ENCODE results near the gene BPIFB6. TPM values are rescaled to one million over a fixed set of nuclear protein-coding genes. Genes with fewer than 3 reads are reported as not detected.

Gene BPIFB6
- polyA plus RNA-seq, 1 of the 3 experiments (the other 2 are of a cell fraction) = not detected

DNA sequence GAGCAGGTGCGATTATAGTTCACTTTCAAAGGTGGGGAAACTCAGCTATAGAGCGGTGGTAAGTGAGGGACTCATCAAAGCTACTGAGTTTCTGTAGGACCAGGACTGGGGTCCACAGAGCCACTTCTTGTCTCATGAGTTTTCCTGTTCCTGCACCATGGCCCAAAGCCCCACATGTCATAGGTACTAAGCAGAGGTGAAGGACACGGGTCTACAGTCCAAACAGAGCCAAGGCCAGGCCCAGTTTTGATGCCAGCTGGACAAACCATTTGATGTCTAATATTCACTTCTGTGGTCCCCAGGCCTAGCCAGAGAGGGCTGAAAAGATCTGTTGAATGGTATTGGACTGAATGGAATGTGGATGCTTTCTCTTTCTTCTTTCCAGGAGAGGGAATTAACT, 11.0 kb downstream of the BPIFB6 start (continued):
- TF ChIP-seq TAF1 (IDR thresholded peaks at IDR 0.05; ENCODE audit: borderline replicate concordance, low read depth, low read length) (no peak), FOSL2 (IDR thresholded peaks at IDR 0.05; ENCODE audit: borderline replicate concordance, low read depth) (no peak), RXRA (IDR thresholded peaks at IDR 0.05; ENCODE audit: borderline replicate concordance, low read depth) (no peak), ELF1 (IDR thresholded peaks at IDR 0.05) (no peak)
- TF ChIP-seq, protein P1, sequence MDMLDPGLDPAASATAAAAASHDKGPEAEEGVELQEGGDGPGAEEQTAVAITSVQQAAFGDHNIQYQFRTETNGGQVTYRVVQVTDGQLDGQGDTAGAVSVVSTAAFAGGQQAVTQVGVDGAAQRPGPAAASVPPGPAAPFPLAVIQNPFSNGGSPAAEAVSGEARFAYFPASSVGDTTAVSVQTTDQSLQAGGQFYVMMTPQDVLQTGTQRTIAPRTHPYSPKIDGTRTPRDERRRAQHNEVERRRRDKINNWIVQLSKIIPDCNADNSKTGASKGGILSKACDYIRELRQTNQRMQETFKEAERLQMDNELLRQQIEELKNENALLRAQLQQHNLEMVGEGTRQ (IDR thresholded peaks at IDR 0.05; ENCODE audit: borderline replicate concordance, low read depth, low read length) = no peak

DNA sequence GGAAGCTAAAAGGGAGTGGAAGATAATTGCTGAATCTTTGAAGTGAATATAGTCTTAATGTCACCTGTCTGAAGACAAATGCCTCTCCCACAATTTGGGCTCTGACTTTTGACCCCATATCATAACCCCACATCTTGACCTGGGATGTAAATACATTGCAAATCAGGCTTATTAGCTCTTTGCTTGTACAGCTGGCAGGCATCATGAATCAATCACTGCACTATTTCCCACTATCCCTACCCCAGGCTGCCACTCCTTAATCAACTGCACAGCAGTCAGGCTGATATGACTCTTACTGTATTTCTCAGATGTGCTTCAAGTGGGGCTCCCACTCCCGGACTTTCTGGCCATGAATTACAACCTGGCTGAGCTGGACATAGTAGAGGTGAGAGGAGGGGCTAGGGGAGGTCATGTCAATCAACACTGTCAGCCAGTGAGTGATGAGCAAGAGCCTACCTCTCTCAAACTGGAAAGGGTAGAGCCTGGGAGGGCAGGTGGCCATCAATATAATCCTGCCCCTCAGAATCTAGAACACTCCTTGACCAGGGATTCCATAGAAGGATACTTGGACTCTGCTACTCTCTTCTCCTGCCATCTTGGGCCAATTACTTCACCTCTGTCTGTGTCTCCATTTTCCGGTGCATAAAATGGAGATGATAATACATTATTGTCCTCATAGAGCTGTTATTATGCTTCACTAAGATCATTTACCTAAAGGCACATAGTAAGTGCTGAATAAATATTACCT, 11.7 kb downstream of the BPIFB6 start:
- no peaks in the 10 kb centered on the region for H3K36me3 ChIP-seq (replicated peaks in 1 of 2; ENCODE audit: control insufficient read depth in 1 of 2, insufficient read depth in 2 of 2, low read length in 1 of 2)
- no peak for TF ChIP-seq NFIC (IDR thresholded peaks at IDR 0.05; ENCODE audit: borderline replicate concordance)
- TF ChIP-seq, protein P2, sequence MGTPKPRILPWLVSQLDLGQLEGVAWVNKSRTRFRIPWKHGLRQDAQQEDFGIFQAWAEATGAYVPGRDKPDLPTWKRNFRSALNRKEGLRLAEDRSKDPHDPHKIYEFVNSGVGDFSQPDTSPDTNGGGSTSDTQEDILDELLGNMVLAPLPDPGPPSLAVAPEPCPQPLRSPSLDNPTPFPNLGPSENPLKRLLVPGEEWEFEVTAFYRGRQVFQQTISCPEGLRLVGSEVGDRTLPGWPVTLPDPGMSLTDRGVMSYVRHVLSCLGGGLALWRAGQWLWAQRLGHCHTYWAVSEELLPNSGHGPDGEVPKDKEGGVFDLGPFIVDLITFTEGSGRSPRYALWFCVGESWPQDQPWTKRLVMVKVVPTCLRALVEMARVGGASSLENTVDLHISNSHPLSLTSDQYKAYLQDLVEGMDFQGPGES (IDR thresholded peaks at IDR 0.05; ENCODE audit: low read depth, low read length) = no peak
- CTCF ChIA-PET = no interaction called here
- DNase-seq = no peak
- H4K20me1 ChIP-seq (ENCODE audit: insufficient read depth) = no peaks in the 10 kb centered on the region
- POLR2A ChIA-PET = no interaction called here
- H3K27ac ChIP-seq (ENCODE audit: low read depth in 2 of 2, low read length in 1 of 2) = no peak overlapping the region
- no peaks in the 10 kb centered on the region for H3K9me3 ChIP-seq
- no peak overlapping the region for H2AFZ ChIP-seq (ENCODE audit: low read depth)
- H3K4me3 ChIP-seq (ENCODE audit: low read depth in 2 of 2, low read length in 1 of 2) = no peak overlapping the region
- H3K9me2 ChIP-seq = no peaks in the 10 kb centered on the region
- WGBS (ENCODE audit: low lambda C conversion rate) = 13% methylated on average over 2 of the region's 2 CpGs
- H3K27me3 ChIP-seq (ENCODE audit: insufficient read depth) = no peaks in the 10 kb centered on the region
- no peaks in the 10 kb centered on the region for H3K79me2 ChIP-seq (ENCODE audit: insufficient read depth)
- H3K9ac ChIP-seq = no peak overlapping the region
- no peaks in the 10 kb centered on the region for H3F3A ChIP-seq (replicated peaks; ENCODE audit: insufficient read depth)
- H3K4me1 ChIP-seq (ENCODE audit: control insufficient read depth in 1 of 2, insufficient read depth in 2 of 2, low read depth in 1 of 2, low read length in 1 of 2) = no peaks in the 10 kb centered on the region
- no peak overlapping the region for H3K4me2 ChIP-seq

DNA sequence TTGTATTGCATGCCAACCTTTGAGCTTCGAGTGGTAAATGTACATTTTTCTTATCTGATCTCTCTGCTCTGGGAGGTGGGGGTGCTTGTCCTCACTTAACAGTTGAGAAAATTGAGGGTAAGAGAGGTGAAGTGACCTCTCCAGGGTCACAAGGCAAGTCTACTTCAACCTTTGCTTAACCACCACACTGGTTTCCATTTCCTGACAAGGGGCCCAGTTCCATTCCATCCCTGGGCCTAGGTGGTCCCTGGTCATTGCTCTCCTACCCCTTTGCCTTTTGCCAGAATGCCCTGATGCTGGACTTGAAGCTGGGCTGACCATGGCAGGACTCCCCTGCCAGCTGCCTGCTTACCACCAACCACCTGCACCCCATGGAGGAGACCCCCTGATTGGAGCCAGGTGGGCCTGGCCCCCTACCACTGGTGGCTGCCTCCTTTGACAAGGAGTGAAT, 12.3 kb downstream of the BPIFB6 start:
- ChIA-PET POLR2A (no interaction called here), CTCF (no interaction called here)
- Histone ChIP-seq H2AFZ (ENCODE audit: low read depth) (no peak overlapping the region), H3K36me3 (replicated peaks in 1 of 2; ENCODE audit: control insufficient read depth in 1 of 2, insufficient read depth in 2 of 2, low read length in 1 of 2) (no peaks in the 10 kb centered on the region), H3K9me3 (no peaks in the 10 kb centered on the region), H3K79me2 (ENCODE audit: insufficient read depth) (no peaks in the 10 kb centered on the region), H3K9ac (no peak overlapping the region), H3K4me1 (ENCODE audit: control insufficient read depth in 1 of 2, insufficient read depth in 2 of 2, low read depth in 1 of 2, low read length in 1 of 2) (no peaks in the 10 kb centered on the region), H3K4me3 (ENCODE audit: low read depth in 2 of 2, low read length in 1 of 2) (no peak overlapping the region), H3K27me3 (ENCODE audit: insufficient read depth) (no peaks in the 10 kb centered on the region), H3K27ac (ENCODE audit: low read depth in 2 of 2, low read length in 1 of 2) (no peak overlapping the region), H3K9me2 (no peaks in the 10 kb centered on the region), H3F3A (replicated peaks; ENCODE audit: insufficient read depth) (no peaks in the 10 kb centered on the region), H3K4me2 (no peak overlapping the region), H4K20me1 (ENCODE audit: insufficient read depth) (no peaks in the 10 kb centered on the region)
- DNase-seq = no peak
- WGBS (ENCODE audit: low lambda C conversion rate) = 0% methylated on average over 1 of the region's 1 CpG
- TF ChIP-seq, protein P3, sequence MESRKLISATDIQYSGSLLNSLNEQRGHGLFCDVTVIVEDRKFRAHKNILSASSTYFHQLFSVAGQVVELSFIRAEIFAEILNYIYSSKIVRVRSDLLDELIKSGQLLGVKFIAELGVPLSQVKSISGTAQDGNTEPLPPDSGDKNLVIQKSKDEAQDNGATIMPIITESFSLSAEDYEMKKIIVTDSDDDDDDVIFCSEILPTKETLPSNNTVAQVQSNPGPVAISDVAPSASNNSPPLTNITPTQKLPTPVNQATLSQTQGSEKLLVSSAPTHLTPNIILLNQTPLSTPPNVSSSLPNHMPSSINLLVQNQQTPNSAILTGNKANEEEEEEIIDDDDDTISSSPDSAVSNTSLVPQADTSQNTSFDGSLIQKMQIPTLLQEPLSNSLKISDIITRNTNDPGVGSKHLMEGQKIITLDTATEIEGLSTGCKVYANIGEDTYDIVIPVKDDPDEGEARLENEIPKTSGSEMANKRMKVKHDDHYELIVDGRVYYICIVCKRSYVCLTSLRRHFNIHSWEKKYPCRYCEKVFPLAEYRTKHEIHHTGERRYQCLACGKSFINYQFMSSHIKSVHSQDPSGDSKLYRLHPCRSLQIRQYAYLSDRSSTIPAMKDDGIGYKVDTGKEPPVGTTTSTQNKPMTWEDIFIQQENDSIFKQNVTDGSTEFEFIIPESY (IDR thresholded peaks at IDR 0.05; ENCODE audit: borderline replicate concordance, low read depth) = no peak
- TF ChIP-seq, protein P4, sequence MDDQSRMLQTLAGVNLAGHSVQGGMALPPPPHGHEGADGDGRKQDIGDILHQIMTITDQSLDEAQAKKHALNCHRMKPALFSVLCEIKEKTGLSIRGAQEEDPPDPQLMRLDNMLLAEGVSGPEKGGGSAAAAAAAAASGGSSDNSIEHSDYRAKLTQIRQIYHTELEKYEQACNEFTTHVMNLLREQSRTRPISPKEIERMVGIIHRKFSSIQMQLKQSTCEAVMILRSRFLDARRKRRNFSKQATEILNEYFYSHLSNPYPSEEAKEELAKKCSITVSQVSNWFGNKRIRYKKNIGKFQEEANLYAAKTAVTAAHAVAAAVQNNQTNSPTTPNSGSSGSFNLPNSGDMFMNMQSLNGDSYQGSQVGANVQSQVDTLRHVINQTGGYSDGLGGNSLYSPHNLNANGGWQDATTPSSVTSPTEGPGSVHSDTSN (IDR thresholded peaks at IDR 0.05) = no peak
- TF ChIP-seq GABPA (IDR thresholded peaks at IDR 0.05; ENCODE audit: low read depth) = no peak
- TF ChIP-seq TEAD4 (IDR thresholded peaks at IDR 0.05; ENCODE audit: borderline replicate concordance, insufficient read depth) = no peak
- TF ChIP-seq SIN3A (IDR thresholded peaks at IDR 0.05; ENCODE audit: borderline replicate concordance, low read depth, low read length) = no peak
- no peak for TF ChIP-seq RAD21 (IDR thresholded peaks at IDR 0.05; ENCODE audit: low read length)
- no peak for TF ChIP-seq FOSL2 (IDR thresholded peaks at IDR 0.05; ENCODE audit: borderline replicate concordance, low read depth)
- TF ChIP-seq YY1 (IDR thresholded peaks at IDR 0.05; ENCODE audit: low read depth) = no peak
- TF ChIP-seq FOXM1 (IDR thresholded peaks at IDR 0.05; ENCODE audit: low read depth) = no peak
- no peak for TF ChIP-seq NRF1 (IDR thresholded peaks at IDR 0.05; ENCODE audit: low read depth, low read length)
- TF ChIP-seq, protein P5, sequence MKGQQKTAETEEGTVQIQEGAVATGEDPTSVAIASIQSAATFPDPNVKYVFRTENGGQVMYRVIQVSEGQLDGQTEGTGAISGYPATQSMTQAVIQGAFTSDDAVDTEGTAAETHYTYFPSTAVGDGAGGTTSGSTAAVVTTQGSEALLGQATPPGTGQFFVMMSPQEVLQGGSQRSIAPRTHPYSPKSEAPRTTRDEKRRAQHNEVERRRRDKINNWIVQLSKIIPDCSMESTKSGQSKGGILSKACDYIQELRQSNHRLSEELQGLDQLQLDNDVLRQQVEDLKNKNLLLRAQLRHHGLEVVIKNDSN (IDR thresholded peaks at IDR 0.05; ENCODE audit: borderline replicate concordance, low read depth) = no peak

All from SK-N-SH (cell line).